SHP77 (cell line): ENCODE results near the gene UBE2D2.

Source experiments
- DNase-seq, 2 experiments: peaks; one replicate each; lab custom pipeline; 2025; lab: John Stamatoyannopoulos, UW

UBE2D2 gene

DNA sequence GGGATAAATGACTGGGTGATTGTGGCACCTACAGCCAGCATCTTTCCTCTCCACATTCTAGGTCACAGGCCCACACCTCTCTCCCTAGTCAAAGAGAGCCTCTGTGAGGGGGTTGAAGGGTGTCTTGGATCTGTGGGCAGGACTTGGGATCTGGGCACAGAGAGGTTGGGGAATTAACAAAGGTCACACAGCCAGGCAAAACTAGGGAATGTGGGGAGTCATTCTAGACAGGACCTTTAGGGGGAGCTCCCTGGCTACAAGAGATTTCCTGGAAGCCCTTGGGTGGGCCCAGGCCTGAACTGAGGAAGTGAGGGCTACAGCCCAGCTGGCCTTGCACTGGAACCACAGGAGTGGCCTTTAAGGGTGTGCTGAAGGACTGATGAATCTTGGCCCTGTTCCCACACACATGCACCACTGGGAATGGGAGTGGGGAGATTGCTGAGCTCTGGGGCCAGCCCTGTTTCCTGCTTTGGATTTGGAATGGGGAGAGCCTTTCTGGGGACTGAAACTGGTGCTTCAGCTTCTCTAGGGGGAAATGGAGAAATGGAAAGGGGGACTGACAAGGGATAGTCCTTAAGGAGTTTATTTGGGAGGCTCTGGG is 74.6 kb downstream of the UBE2D2 start:
- peak; percentile 96 to 97 for DNase-seq

GRCh38 chr5:139636207-139636792 is 75.2 kb downstream of the UBE2D2 start:
- peak; percentile 57 to 76 for DNase-seq

- peak in 1 of 2 experiments; percentile 51 for DNase-seq
Measured at GRCh38 chr5:139636975-139637408, 75.9 kb downstream of the UBE2D2 start.

- peak; percentile 75 to 89 for DNase-seq
Measured at GRCh38 chr5:139637438-139638089, 76.4 kb downstream of the UBE2D2 start.

- DNase-seq = peak; percentile 90 to 95
Measured at GRCh38 chr5:139638090-139638735, 77.1 kb downstream of the UBE2D2 start.

DNA sequence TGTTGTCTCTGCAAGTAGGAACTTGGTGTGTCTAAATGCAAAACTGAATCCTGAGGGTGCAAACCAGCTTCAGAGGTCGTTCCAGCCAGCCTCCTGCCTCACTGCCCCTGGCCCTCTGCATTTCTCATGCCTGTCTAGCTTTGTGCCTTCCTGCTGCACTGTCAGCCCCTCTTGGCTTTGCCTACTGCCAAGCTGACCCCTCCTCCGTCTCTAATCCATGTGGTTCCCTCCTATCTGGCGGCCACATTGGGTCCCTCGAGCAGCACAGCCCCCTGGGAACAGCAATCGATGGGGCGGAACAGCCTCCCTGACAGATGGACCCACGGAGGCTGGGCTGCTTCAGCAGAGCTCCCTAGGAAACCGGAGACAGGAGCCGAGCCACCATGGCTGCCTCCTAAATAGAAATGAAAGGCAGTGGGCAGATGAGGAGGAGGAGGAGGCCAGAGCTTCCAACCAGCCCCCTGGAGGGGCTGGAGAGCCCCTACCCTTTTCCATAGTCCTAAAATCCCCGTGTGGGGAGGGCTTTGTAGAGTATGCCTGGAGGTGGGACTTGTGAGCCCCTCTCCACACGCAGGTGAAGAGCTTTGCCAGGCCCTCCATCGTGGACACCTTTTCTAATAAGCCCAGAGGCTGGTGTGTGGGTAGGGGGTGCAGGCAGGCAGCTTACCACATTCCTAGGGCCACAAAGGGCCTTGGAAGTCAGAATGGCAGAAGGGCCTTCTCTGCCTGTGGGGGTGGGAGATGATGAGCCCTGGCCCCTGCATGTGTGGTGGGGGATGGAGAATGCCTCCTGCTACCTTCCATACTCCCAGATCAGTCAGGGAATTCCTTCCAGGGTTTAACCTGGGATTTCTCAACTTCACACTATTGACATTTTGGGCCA is 77.8 kb downstream of the UBE2D2 start:
- peak in 1 of 2 experiments; percentile 37 for DNase-seq

GRCh38 chr5:139639619-139640380 is 78.7 kb downstream of the UBE2D2 start:
- peak in 1 of 2 experiments; percentile 46 for DNase-seq

DNA sequence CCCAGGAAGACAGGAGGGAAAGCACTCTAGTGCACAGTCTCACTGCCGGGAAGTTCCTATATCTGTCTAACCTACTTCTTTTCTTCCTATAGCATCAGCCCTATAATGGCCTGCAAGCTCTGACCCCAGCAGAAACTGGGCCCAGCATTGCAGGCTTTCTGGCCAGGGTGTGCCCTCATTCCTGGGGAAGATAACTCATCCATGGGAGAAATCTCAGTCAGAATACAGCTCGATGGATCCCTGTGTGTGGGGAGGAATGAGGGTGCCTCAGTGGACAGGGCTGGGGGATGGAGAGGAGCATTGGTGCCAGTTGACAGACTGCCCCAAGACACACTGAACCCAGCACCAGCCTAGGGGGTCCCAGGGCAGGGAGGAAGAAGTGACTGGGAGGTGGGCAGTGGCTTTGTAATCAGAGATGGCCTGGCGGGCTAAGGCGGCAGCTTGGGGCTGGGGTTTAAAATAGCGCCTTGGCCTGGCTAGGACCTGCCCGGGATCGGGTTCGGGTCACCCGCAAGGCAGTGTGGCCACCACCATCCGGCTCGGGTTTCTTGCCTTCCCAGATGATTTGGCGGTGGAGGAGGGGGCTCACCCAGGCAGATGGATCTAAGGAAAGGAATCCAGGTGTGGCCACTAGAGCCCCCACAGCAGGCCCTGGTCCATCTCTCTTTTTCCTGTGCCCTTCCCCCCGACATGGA is 79.4 kb downstream of the UBE2D2 start:
- DNase-seq = no peak

DNA sequence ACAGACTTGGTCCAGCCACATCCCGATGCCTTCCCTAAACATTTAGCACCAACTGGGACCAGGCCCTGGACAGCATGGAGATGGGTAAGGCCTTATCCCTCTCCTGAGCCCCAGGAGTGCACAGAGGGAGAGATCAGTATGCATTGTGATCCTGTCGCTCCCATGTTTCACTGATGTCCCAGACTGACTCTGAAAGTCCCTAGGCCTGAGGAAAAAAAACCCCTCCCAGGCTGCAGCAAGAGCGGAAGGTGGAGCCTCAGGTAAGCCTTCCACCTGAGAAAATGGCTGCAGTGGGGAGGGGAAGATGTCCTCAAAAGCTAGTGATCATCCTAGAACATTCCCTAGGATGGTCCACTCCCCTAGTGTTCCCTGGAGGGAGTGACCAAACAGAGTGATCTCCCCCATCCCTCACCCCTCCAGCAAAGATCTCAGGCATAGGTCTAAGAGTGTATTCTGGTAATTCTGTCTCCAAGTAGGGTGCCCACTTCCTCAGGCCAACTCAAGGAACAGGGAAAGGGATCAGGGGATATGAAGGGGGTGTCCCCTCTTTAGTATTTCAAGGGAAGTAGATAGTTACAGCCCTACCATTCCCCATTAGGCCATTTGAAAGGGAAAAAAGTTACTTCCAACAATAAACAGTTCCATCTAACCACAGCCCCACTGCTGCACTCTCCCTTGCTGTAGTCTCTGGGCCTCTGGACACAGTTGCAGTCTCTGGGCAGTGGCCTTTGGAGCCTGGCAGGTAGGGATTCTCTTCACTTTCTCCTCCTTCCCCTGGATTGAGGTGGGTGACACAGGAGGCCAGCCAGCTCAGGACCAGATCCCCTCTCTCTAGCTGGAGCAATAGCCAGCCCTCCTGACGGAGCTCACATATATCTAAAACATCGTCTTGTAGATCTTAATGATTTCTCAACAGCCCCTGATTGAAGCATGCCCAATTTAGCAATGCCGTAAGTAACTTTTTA is 80.3 kb downstream of the UBE2D2 start:
- DNase-seq = no peak

- DNase-seq = no peak
Measured at GRCh38 chr5:139642213-139642612, 81.1 kb downstream of the UBE2D2 start.

DNA sequence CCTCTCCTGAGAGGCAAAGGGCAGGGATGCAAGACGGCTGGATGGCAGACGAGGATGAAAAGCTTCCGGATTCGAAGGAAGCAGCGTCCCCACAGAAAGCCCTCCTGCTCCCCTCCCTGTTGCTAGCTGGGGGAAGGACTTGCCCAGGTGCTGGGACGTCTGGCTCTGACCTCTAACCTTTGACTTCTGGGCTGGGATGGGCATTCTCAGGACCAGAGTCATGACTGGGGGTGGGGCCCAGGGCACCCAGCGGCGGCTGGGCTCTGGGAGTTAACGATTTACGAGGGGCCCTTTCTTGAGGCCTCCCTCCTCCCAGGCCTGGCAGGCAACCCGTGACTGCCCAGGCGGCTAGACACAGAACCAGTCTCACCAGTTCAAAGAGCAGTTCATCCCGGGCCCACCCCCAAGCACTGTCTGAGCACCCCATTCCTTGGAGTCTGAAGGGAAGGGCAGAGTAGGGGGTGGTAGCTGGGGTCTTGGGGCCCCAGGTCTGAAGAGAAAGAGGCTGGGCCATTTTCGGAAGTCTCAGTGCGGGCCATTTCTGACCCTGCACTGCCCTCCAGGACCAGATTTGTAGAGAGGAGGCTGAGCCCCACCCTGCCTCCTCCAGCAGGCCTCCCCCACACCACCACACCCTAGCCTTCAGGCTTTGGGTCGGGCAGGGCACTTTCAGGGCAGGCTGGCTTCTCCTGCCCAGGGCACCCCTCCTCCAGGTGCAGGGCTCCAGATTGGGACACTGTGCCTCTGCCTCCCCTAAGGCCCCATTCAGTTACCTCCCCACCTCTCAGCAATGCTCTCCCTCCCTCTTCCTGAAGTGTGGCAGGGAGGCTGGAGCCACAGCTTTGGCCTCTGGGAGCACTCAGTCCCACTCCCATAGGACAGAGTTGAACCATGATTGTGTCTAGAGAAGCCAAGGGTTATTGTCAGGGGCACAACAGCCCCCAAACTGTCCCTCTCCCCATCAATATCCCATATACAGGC is 82.0 kb downstream of the UBE2D2 start:
- no peak for DNase-seq

DNA sequence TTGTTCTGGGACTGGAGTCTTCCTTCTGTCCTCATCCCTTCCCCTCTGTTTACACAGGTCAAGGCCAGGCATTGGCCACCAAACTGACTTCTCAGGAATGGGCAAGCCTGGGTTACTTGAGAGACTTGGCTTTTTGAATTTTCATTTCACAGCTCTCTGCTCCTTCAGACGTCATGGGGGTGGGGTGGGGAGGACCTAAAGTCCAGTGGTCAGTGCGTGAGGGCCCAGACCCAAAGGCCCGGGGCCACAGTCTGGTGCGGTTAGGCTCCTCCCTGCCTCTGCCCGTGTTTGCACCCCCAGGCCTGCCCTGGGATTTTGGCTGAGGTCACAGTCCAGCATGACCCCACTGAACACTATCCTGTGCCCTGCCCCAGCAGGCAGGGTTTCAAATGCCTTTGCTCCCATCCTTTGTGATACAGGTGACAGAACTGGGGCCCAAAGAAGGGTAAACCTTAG is 82.9 kb downstream of the UBE2D2 start:
- no peak for DNase-seq

DNA sequence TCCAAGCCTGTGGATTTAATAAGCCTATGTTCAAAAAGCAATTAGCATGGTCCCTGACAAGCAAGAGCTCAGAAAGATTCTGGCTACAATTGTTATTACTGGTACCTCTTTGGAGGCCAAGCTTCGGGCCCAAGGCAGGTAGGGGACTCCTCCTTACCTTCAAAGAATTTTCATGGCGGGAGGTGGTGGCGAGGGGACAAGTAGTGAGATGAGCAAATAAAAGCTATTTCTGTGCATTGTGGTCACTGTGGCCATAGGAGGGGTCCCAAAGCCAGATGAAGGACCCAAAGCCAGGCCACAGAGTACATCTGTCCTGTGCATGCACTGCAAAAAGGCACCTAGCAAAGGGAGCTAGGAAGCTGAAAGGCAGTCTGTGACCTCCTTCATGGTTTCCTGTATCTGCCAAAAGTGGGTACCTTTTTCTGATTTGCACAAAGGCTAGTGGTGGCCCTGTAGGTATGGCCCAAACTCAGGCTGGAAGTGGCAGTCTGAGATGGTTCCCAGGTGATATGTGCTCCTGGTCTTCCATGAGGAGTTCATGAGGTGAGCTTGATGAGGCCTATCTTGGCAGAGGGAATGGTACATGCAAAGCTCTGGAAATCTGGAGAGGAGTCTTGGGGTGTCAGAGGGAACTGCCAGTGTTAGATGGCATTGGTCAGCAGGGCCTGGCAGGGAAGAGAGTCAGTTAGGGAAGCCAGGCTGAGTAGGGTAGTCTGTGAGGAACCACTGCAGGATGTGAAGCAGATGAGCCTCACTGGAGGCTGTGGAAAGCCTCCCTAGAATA is 83.7 kb downstream of the UBE2D2 start:
- no peak for DNase-seq

DNA sequence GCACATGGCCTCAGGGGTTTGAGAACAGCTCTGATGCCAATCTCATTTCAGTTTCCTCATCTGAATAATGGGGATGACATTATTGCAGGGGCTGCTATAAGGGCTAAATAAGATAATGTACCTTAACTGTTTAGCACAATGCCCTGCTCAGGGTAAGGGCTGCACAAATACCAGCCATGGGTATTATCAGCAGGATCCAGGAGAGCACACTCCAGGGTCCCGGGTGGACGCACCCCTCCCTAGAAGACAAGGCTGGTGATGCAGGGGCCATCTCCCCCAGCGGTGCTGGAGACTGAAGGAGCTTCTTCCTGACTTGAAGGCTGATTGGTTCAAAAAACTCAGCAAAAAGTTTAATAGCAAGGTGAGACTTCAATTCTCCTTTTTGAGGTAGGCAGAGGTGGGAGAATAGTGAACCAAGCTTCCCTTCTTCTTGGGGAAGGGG is 84.3 kb downstream of the UBE2D2 start:
- DNase-seq = no peak

- no peak for DNase-seq
Measured at GRCh38 chr5:139646111-139646510, 85.0 kb downstream of the UBE2D2 start.

- no peak for DNase-seq
Measured at GRCh38 chr5:139646912-139647505, 85.9 kb downstream of the UBE2D2 start.
